A549 treated with CORT108297 at 1 μM for 4 hours (cell line): ENCODE results near the gene DBET. TPM values are rescaled to one million over a fixed set of nuclear protein-coding genes. Genes with fewer than 3 reads are reported as not detected.

Source experiments
- total RNA-seq: library from RNA; stranded (reverse); fragments of 200-300 nt; extraction: Qiagen RNA extraction; gene quantifications from 5 replicates; pipeline ENCODE4 v1.2.3, GENCODE V29; 2022

The DBET gene
- total RNA-seq: not detected in 5 replicates

GRCh38 chr4:190064342-190064741, at the start of gene DBET:
Gene DBET, plus strand, starts transcription at chr4:190064502.

DNA sequence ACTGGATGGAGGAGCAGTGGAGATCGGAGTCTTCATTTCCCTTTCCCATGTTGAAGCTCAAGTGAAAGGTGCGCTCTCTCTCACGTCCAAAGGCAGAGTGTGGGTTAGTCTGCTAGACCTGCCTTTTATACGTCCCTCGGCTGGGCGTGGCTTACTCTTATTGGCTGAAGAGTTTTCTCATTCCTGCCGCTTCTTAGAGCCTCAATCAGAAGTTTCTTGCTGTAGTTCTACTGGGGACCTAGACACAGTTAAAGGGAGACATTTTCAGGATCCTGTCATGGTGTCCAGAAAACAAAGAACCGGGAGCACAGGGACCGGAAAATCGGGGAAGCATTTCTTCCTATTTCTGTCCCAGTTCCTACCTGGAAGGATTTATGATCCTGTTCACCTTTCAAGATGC, 37.1 kb upstream of the DBET start, which contains the start of gene FRG2:
FRG2 (minus strand) TSS at position 101 of the 400 bp plus-strand sequence; CDS start at position 49, 52 bp downstream.

Other genes with a start within 250 kb of the DBET start
- 33.8 to 46.0 TPM (median 36.1 TPM) in 5 replicates for gene FRG1, start 123.6 kb upstream of the DBET start, total RNA-seq
- 0.09 TPM in 1 of 5 replicates, not detected in the others for gene FRG2, start 37.2 kb upstream of the DBET start, total RNA-seq
- gene DUX4, start 109.3 kb downstream of the DBET start, total RNA-seq: not detected in 5 replicates